Stimulated activated CD8-positive, alpha-beta memory T cell treated with anti-CD3 and anti-CD28 coated beads, Interleukin-7, amount 100 ng/mL, for 1 hour (primary cell): ENCODE data around the gene AJUBA.
"Not testable (repeated sequence)": the region's sequence is repeated elsewhere in the genome, so short reads cannot be mapped to it uniquely, and the experiment has no call there.

Experiments used
- DNase-seq, 2 donors: peaks; one replicate each; pipeline ENCODE4 v3.0.0-alpha.2; 2020; ENCODE audit warnings: low read depth in 2 of 2

The AJUBA gene

GRCh38 chr14:23006188-23006534, 23.8 kb upstream of the AJUBA start:
- no peak for DNase-seq

DNA sequence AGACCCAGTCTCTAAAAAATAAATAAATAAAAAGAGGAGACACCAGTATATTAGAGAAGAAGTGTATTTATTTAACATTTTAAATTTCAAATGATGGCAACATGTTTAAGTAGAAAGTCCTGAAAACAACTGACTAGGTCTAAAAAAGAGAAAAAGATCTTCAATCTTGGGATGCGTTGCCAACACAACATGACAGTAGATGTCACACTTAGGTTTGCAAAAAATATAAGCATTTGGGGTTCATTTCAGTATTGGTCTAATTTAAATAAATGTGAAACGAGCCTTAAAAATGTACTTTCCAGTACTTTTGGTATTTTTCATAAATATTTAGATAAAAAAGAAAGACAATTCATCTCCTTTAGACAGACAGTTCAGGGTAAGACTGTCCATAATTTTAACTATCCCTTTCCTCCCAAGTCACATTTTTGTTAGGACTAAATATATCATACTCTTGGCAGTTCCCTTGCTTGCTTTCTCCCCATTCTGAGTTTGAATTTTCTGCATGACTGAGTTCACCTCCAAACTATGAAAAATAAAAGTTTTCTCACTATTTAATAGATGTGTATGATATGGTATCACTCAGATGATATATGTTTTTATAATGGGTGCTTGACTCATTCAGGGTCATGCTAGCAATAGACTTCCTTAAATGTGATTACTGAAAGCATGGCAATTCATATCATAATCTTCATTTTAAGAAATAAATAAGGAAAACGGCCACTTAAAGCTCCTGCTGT, 23.3 kb upstream of the AJUBA start:
- no peak for DNase-seq

DNA sequence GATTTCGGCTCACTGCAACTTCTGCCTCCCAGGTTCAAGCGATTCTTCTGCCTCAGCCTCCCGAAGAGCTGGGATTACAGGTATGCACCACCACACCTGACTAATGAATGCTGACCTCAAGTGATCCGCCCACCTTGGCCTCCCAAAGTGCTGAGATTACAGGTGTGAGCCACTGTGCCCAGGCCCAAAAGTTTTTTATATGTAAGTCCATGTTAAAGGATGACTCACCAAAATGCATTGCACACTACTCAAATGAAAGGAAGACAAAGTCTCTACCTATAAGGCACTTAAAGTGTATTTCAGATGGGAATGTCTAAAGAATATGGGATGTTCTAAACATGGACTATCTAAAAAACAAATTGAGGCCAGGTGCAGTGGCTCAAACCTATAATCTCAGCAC, 21.9 kb upstream of the AJUBA start:
- DNase-seq = not testable (repeated sequence)

DNA sequence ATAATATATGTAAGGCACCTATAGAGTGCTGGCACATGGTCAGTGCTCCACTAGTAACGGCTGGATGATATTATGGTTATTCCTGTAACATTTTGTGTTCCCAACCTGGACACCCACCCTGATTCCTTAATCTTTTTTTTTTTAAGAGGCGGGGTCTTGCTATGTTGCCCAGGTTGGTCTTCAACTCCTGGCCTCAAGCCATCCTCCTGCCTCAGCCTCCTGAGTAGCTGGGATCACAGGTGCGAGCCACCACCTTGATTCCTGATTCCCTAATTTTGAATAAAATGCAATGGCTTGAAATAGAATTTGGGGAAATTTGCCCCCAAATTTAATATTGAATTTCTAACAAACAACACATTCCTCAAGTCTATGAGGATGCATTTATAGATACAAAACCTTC, 20.2 kb upstream of the AJUBA start:
- DNase-seq = no peak

DNA sequence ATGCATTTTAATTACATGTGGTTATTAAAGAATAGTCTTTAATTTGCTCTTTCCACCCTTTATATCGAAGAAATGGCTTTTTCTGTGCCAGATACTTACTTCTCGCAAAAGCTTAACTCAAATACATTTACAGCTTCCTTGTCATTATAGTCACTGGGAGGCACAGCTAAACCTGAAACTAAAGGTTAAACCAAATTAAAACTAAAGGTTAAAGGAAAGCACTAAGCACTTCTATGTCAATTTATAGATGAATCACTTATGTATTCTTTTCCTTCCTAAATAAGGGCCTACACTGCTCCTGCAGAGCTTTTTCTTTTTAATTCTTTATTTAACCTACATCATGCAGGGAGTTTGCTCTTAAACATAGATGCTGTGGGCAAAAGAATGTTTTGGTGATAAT, 18.5 kb upstream of the AJUBA start:
- no peak for DNase-seq

DNA sequence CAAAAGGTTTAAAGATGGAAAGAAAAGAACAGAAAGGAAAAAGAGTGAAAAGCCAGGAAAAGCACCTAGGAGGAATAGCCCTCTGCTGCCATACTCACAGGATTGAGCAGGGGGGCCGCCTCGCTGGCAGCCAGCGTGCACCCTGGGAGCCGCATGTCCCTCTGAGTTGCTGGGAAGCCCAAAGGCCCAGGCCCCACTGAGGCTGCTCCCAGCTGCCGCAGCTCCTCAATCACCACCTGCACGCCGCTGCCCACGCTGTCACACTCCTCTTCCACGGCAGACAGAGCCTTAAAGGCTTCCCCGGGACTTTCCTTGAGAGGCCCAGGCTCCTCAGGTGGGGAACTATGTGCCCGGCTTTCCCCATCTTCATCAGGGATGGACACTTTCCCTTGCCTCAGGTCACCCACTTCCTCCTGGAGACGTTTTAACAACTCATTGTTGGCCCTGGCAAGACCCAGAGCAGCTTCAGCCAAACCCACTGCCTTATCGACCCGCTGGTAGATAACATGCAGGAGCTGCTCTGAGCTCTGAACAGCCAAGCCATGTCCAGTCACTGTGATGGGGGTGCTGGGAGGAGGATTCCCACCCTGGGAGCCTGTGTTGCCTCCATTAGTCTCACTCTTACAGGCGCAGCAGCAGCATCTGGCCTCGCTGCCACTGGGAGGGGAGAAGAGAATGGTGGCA, 16.1 kb upstream of the AJUBA start:
- no peak for DNase-seq

DNA sequence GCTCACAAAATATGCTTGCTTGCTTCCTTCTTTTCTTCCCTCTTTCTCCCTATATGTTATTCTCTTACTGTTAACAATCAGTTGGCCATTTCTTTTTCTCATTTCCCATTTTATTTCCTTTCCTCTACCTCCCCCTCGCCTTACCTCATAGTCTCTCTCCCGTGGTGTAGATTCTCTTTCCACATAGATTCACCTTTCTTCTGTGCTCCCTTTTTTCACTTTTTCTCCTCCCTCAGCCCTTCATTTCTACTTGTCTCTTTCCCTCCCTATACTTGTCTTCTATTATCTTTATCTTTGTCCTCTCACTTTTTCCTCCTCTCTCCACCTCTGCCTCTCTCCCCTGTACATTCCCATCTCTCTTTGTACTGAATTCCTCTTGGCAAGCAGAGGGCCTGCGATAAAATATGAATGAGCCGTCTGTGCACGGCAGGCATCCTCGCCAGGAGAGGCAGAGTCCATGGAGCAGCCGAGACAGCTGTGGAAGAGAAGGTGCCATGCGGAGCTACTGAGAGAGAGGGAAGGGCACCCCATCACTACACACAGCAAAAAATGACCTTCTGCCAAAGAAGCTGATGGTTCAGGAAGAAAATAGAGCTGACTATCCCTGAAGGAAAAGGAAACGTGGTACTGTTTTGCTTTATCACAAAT, 15.4 kb upstream of the AJUBA start:
- DNase-seq = no peak

DNA sequence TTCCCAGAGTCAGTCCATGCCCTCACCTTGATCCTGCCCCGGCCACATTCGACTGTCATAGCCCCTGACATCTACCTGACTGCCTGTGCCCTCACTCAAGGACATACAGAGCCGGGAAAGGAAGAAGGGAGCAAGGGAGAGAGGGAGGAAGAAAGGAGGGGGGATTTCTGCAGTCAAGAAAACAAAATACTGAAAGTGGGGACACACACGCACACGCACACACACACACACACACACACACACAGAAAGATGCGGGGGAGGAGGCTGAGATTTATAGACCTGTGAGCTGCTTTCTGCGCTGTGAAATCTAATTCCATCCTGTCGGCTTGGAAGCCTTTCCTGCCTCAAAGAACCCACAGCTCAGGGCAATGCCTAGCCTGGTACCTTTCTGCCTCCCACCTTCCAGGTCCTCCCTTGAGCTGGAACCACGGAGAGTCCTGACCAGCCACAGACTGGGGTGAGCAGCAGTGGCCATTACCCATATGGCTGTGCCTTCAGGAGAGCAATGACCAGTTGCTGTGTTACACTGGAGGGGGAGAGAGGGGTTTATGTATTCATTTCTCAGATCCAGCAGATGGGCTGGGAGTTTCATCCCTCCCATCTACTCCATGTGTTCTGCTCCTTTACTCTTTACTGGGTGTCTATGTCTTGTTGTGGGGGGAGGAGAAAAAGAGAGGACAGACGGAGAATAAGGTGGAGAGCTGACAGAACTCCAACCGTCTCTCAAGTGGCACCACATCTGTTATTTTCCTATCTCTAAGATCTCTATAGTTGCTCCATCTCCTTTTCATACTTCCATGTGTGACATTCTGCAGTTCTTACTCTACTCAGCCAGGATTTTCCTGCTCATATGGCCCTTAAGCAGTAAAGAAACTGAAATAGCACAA, 14.7 kb upstream of the AJUBA start:
- no peak for DNase-seq

- no peak for DNase-seq
Measured at GRCh38 chr14:22995889-22996625, 13.7 kb upstream of the AJUBA start.

GRCh38 chr14:22994762-22995275, 12.5 kb upstream of the AJUBA start:
- no peak for DNase-seq

- DNase-seq = no peak
Measured at GRCh38 chr14:22993517-22993916, 11.2 kb upstream of the AJUBA start.

DNA sequence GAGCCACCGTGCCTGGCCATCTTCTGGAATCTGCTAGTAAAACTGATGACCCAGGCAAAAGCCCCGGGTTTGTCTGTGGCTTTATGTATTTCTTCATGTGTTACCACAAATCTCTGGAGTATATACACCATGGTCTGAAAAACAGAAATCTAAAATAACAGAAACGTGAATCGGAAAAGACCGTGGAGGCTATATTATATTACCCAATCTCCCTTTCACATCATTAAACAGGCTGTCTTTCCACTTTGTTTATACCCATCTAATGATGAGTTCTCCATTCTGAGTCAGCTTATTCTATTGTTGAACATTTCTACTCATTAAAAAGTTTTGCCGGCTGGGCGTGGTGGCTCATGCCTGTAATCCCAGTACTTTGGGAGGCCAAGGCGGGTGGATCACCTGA, 9.5 kb upstream of the AJUBA start:
- DNase-seq = no peak

GRCh38 chr14:22987291-22987690, 4.9 kb upstream of the AJUBA start:
- no peak for DNase-seq

DNA sequence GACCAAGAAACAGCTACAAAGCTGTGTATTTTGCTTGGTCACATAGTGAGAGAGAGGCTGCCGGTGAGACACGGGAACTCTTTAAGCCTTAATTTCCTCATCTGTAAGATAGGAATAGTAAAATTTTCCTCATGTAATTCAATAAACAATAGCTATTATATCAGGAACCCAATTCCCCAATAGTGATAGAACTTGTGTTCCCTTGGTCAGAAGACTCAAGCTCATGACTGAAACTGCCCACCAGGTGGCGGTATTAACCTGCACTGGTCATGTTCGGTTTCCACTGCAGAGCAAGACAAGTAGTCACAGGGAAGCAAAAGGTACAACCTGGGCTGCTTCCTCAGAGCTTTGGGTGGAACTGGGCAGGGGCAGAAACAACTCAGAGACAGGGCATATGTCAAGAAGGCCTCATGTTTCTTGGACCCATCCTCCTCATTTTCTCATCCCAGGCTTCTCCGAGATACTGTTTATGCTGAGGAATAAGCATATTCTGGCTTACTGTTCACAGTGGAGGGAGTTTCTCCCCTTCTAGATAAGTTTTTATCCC, 4.2 kb upstream of the AJUBA start:
- DNase-seq = peak; percentile 75 to 90

- no peak for DNase-seq
Measured at GRCh38 chr14:22985894-22986507, 3.6 kb upstream of the AJUBA start.

GRCh38 chr14:22984959-22985658, 2.8 kb upstream of the AJUBA start:
- DNase-seq = no peak

- DNase-seq = no peak
Measured at GRCh38 chr14:22981876-22982476, 375 bp downstream of the AJUBA start.

DNA sequence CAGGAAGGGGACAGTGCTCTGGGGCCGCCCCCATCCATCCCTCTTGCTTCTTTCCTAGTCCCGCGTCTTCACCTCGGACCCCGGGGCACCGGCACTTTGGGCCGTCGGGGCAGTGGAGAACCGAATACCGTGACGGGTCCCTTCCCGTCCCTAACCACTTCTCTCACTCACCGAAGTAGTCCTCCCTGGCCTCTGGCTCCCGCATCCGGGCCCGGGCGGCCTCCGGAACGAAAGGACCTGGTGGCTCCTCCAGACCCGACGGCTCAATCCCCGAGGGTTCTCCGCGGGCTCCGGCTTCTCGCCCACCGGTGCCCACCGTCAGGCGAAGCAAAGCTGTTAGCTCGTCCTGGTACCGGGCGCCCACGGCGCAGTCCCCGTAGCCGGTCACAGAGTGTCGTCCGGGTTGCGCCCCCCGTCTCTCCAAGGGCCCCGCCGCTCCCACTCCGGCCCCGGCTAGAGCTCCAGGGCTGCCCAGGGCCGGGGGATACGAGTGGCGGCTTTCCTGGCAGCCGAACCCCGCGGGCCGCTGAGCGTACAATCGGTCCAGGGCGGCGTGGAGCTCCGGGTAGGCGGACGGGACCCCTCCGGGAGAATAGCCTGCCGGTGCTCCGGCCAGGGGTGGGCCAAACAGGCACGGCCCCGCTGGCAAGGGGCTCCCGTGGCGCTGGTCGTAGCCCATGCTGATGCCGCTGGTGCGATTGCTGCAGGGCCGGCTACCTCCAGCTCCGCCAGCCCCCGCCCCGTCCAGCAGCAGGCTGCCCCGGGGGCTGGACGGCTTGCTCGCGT, 1.1 kb downstream of the AJUBA start:
- DNase-seq = no peak

- DNase-seq = no peak
Measured at GRCh38 chr14:22980672-22981089, 1.7 kb downstream of the AJUBA start.
